Activated T-helper 2 cell treated with anti-CD3 and anti-CD28 coated beads, Interferon-gamma antibody, Interleukin-2, Interleukin-4, amounts not matched to agents 10 μg/mL and 5 μg/mL and 100 μg/mL, durations not matched to agents 14 hours and 24 hours and 36 hours (primary cell): ENCODE data around the gene SLC15A1. TPM values are rescaled to one million over a fixed set of nuclear protein-coding genes. Genes with fewer than 3 reads are reported as not detected.

Experiments used
- DNase-seq: peaks from one replicate; pipeline ENCODE4 v3.0.0; 2021; ENCODE audit warnings: low spot score
- H3K27ac Mint-ChIP-seq: one replicate; pipeline ENCODE4 v1.8.0; 2021; ENCODE audit warnings: mixed read lengths
- H3K27me3 Mint-ChIP-seq: one replicate; pipeline ENCODE4 v1.8.0; 2021; ENCODE audit warnings: low read depth, mixed read lengths
- H3K36me3 Mint-ChIP-seq: one replicate; pipeline ENCODE4 v1.8.0; 2021; ENCODE audit warnings: low read depth, mixed read lengths
- H3K4me1 Mint-ChIP-seq: one replicate; pipeline ENCODE4 v1.8.0; 2021; ENCODE audit warnings: low read depth, mixed read lengths
- H3K4me3 Mint-ChIP-seq: one replicate; pipeline ENCODE4 v1.8.0; 2021; ENCODE audit warnings: low read depth, mild to moderate bottlenecking, moderate library complexity, mixed read lengths
- H3K9me3 Mint-ChIP-seq: one replicate; pipeline ENCODE4 v1.8.0; 2021; ENCODE audit warnings: mixed read lengths
- intact Hi-C: fragments of 100-400 bp; cut with micrococcal nuclease; formaldehyde crosslinking; loops from one replicate; pipeline ENCODE4 v1.15.1; 2023
- total RNA-seq: library from RNA; stranded (reverse); gene quantifications from 2 replicates; pipeline ENCODE4 v1.2.3, GENCODE V29; 2022

Gene SLC15A1
- not detected in 2 replicates for total RNA-seq

- peaks cover 56% of the 10 kb centered on the region for H3K27me3 Mint-ChIP-seq
- H3K36me3 Mint-ChIP-seq, result peaks cover 4% of the 10 kb centered on the region
Observed at GRCh38 chr13:98752467-98753290, at the start of gene SLC15A1. Gene SLC15A1, minus strand, starts transcription at chr13:98752672. Its CDS starts 74 bp downstream, at chr13:98752598.

GRCh38 chr13:98801626-98802418 is 49.4 kb upstream of the SLC15A1 start:
- Mint-ChIP-seq H3K27ac (no peak overlapping the region), H3K4me3 (no peak overlapping the region), H3K4me1 (peaks cover 4% of the 10 kb centered on the region), H3K9me3 (no peaks in the 10 kb centered on the region), H3K36me3 (peaks cover 39% of the 10 kb centered on the region), H3K27me3 (no peaks in the 10 kb centered on the region)
- DNase-seq, result no peak
- intact Hi-C loops, result no loop called here

More at GRCh38 chr13:98752467-98753290, at the start of gene SLC15A1:
- Mint-ChIP-seq H3K4me1 (no peaks in the 10 kb centered on the region), H3K27ac (no peak within 1 kb of the TSS), H3K4me3 (no peak within 1 kb of the TSS), H3K9me3 (peaks cover 10% of the 10 kb centered on the region)
- intact Hi-C loops, result no loop called here
- DNase-seq, result no peak

GRCh38 chr13:98800078-98800477 is 47.6 kb upstream of the SLC15A1 start:
- no peaks in the 10 kb centered on the region for H3K9me3 Mint-ChIP-seq
- intact Hi-C loops, result no loop called here
- no peak overlapping the region for H3K4me3 Mint-ChIP-seq
- peaks cover 47% of the 10 kb centered on the region for H3K36me3 Mint-ChIP-seq
- H3K27me3 Mint-ChIP-seq, result no peaks in the 10 kb centered on the region
- no peak for DNase-seq
- H3K27ac Mint-ChIP-seq, result no peak overlapping the region
- H3K4me1 Mint-ChIP-seq, result peaks cover 4% of the 10 kb centered on the region

- Mint-ChIP-seq H3K4me3 (no peak overlapping the region), H3K9me3 (no peaks in the 10 kb centered on the region), H3K36me3 (peaks cover 50% of the 10 kb centered on the region), H3K27me3 (no peaks in the 10 kb centered on the region), H3K4me1 (peaks cover 4% of the 10 kb centered on the region), H3K27ac (no peak overlapping the region)
- no peak for DNase-seq
- intact Hi-C loops, result no loop called here
Observed at GRCh38 chr13:98798849-98799645, 46.6 kb upstream of the SLC15A1 start.

GRCh38 chr13:98797456-98797855 is 45.0 kb upstream of the SLC15A1 start:
- intact Hi-C loops, result no loop called here
- DNase-seq, result no peak
- H3K9me3 Mint-ChIP-seq, result no peaks in the 10 kb centered on the region
- H3K4me3 Mint-ChIP-seq, result no peak overlapping the region
- no peaks in the 10 kb centered on the region for H3K27me3 Mint-ChIP-seq
- peaks cover 3% of the 10 kb centered on the region for H3K4me1 Mint-ChIP-seq
- H3K36me3 Mint-ChIP-seq, result peaks cover 55% of the 10 kb centered on the region
- H3K27ac Mint-ChIP-seq, result no peak overlapping the region

- peaks cover 3% of the 10 kb centered on the region for H3K4me1 Mint-ChIP-seq
- no peak overlapping the region for H3K27ac Mint-ChIP-seq
- H3K27me3 Mint-ChIP-seq, result no peaks in the 10 kb centered on the region
- no peak for DNase-seq
- H3K9me3 Mint-ChIP-seq, result no peaks in the 10 kb centered on the region
- intact Hi-C loops, result no loop called here
- H3K4me3 Mint-ChIP-seq, result no peak overlapping the region
- H3K36me3 Mint-ChIP-seq, result peaks cover 57% of the 10 kb centered on the region
Observed at GRCh38 chr13:98796798-98797197, 44.3 kb upstream of the SLC15A1 start.

- Mint-ChIP-seq H3K4me3 (no peak overlapping the region), H3K27ac (no peak overlapping the region), H3K4me1 (peaks cover 3% of the 10 kb centered on the region), H3K27me3 (no peaks in the 10 kb centered on the region), H3K9me3 (no peaks in the 10 kb centered on the region), H3K36me3 (peaks cover 57% of the 10 kb centered on the region)
- intact Hi-C loops, result no loop called here
- DNase-seq, result no peak
Observed at GRCh38 chr13:98796191-98796590, 43.7 kb upstream of the SLC15A1 start.

GRCh38 chr13:98795220-98795619 is 42.7 kb upstream of the SLC15A1 start:
- Mint-ChIP-seq H3K36me3 (peaks cover 57% of the 10 kb centered on the region), H3K4me1 (peaks cover 3% of the 10 kb centered on the region), H3K27ac (no peak overlapping the region), H3K27me3 (no peaks in the 10 kb centered on the region), H3K9me3 (no peaks in the 10 kb centered on the region), H3K4me3 (no peak overlapping the region)
- DNase-seq, result no peak
- intact Hi-C loops, result no loop called here

GRCh38 chr13:98794498-98794897 is 42.0 kb upstream of the SLC15A1 start:
- no peak for DNase-seq
- Mint-ChIP-seq H3K27ac (no peak overlapping the region), H3K4me1 (peaks cover 3% of the 10 kb centered on the region), H3K36me3 (peaks cover 53% of the 10 kb centered on the region), H3K27me3 (no peaks in the 10 kb centered on the region), H3K9me3 (no peaks in the 10 kb centered on the region), H3K4me3 (no peak overlapping the region)
- intact Hi-C loops, result no loop called here

- Mint-ChIP-seq H3K4me3 (no peak overlapping the region), H3K9me3 (no peaks in the 10 kb centered on the region), H3K4me1 (peaks cover 6% of the 10 kb centered on the region), H3K36me3 (peaks cover 39% of the 10 kb centered on the region), H3K27ac (no peak overlapping the region), H3K27me3 (peaks cover 9% of the 10 kb centered on the region)
- intact Hi-C loops, result no loop called here
- no peak for DNase-seq
Observed at GRCh38 chr13:98792785-98793495, 40.5 kb upstream of the SLC15A1 start.

GRCh38 chr13:98792321-98792720 is 39.8 kb upstream of the SLC15A1 start:
- peaks cover 33% of the 10 kb centered on the region for H3K36me3 Mint-ChIP-seq

GRCh38 chr13:98791611-98792010 is 39.1 kb upstream of the SLC15A1 start:
- H3K27ac Mint-ChIP-seq, result no peak overlapping the region
- H3K4me3 Mint-ChIP-seq, result no peak overlapping the region
- peaks cover 19% of the 10 kb centered on the region for H3K27me3 Mint-ChIP-seq
- intact Hi-C loops, result no loop called here
- peaks cover 2% of the 10 kb centered on the region for H3K4me1 Mint-ChIP-seq
- no peak for DNase-seq
- no peaks in the 10 kb centered on the region for H3K9me3 Mint-ChIP-seq
- H3K36me3 Mint-ChIP-seq, result peaks cover 26% of the 10 kb centered on the region

More at GRCh38 chr13:98792321-98792720, 39.8 kb upstream of the SLC15A1 start:
- DNase-seq, result no peak
- no peak overlapping the region for H3K27ac Mint-ChIP-seq
- intact Hi-C loops, result no loop called here
- no peak overlapping the region for H3K4me3 Mint-ChIP-seq
- H3K27me3 Mint-ChIP-seq, result peaks cover 13% of the 10 kb centered on the region
- H3K9me3 Mint-ChIP-seq, result no peaks in the 10 kb centered on the region
- peaks cover 3% of the 10 kb centered on the region for H3K4me1 Mint-ChIP-seq
